ENCODE results near the gene CRIP2.

The CRIP2 gene, protein sequence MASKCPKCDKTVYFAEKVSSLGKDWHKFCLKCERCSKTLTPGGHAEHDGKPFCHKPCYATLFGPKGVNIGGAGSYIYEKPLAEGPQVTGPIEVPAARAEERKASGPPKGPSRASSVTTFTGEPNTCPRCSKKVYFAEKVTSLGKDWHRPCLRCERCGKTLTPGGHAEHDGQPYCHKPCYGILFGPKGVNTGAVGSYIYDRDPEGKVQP

DNA sequence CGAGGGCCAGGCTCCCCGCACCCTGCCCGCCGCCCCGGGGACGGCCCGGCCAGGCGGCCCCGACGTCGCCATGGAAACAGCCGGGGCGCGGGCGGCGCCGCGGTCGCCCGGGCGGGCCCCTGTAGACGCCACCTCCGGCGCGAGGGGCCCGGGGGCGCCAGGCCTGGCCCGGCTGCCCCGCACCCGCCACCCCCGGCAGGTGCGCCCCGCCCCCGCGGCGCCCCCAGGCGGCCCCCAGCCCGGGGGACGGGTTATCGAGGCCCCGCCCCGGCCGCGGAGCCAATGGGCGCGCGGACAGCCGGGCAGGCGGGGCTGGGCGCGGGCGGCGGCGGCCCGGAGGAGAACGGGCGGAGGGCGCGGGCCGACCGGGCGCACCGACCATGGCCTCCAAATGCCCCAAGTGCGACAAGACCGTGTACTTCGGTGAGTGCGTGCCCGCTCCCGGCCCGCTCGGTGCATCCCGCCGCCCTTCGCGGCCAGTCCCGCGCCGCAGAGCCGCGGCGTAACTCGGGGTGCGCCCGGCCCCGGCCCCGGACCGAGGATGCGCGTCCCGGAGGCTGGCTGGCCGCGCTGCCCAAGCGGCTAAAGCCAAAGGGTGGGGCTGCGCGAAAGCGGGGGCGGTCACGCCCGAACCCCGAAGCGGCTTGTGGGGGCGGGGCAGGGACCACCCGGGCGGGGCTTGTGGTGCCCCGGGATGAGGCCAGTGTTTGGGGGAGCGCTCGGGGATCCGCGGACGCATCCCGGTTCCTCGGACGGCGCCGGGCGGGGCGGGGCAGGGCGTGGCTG is at the start of gene CRIP2:
Gene CRIP2, plus strand, starts transcription at position 339 of the 786 bp plus-strand sequence. Its CDS starts 42 bp downstream, at position 381.
- no peak for DNase-seq (ENCODE audit: low read depth)

DNA sequence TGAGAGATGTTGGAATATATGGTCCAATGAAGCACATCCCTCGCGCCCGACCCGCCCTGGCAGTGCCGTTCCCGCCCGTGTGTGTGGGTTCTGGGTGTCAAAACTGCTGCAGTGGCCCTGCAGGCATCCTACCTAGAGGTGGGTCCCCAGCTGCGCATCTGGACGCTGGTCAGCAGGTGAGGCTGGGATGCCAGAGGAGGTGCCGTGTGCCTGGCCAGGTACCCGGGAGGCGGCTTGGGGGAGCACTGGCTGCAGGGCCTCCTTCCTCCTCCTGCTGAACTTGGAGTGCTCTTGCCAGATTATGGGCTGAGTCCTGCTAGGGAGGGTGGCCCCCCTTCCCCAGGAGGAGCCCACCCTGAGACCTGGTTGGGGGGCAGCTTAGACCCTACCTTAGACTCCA is 49.8 kb upstream of the CRIP2 start:
- DNase-seq (ENCODE audit: low read depth): no peak

DNA sequence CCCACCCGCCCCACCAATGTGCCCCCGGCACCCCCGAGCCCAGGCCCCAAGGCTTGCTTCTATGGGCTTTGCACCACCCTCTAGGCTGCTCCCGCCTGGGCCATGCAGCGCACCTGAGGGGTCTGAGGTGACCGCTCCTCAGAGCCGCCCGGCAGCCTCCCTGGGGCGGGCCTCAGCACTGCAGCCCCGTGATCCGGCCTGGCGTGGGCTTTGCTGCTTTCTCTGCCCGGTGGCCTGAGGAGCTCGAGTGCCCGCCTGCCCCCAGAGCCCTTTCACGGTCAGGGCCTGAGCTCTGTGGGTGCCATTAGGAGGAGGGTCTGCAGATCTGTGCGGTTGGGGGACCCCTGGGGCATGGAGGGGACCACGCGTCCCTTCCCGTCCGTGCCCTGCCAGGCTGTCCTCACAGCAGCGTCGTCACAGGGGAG is 48.8 kb upstream of the CRIP2 start:
- no peak for DNase-seq (ENCODE audit: low read depth)

DNA sequence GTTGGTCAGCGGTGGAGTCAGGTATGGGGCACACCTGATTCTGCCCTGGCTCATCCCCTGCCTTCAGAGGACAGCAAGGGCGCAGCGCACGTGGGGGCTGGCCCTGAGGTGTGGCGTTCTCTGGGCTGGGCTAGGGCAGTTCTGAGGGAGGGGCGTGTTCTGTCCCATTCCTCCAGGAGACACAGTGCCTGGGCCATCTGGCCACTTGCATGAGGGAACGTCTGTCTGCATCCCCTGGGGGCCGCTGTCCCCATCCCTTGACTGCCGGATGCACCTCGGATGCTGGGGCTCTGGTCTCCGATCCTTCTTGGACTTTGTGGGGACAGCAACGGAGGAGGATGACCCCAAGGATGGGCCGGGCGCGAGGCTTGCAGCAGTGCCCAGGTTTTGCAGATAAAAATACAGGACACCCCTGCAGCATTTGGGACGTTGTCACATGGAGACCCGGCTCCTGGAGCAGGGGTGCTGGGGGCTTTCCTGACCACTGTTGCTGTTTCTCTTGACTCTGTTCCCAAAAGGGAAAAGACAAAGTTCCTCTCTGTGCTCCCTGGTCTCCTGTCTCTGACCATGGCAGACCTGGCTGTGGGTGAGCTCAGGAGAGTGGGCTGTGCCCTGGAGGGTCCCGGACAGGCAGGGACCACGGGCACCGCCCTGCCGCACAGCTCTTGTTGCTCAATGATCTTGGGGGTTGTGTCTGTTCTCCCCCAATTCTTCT is 48.0 kb upstream of the CRIP2 start:
- DNase-seq (ENCODE audit: low read depth): no peak

DNA sequence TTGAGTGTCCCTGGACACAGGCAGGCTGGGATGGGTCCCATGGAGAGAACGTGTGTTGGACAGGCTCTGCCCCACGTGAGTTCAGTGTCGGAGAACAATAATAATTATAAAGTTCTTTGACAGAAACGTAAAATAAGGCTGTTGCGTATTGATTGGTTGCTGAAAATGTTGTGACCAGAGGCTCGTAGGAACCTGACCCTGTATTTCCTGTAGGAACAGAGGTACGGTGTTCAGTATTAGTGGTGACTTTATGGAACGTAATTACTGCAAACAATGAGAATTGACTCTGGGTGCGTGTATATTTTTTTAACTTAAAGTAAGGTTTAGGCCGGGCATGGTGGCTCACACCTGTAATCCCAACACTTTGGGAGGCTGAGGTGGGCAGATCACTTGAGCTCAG is 47.2 kb upstream of the CRIP2 start:
- DNase-seq (ENCODE audit: low read depth): no peak

DNA sequence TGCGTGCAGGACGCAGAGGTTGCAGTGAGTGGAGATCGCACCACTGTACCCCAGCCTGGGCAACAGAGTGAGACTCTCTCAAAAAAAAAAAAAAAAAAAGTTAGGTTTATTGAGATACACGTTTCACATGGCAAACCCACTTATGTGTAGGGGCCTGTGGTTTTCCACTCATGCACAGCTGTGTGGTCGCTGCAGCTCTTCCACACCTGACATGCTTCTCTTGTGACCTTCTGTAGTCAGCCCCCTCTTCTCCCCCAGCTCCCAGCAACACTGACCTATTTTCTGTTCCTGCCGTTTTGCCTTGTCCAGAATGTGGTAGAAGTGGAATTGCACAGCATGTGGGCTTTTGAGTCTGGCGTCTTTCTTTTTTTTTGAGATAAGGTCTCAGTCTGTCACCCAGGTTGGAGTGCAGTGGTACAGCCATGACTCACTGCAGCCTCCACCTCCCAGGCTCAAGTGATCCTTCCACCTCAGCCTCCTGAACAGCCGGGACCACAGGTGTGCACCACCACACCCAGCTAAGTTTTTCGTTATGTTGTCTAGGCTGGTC is 46.6 kb upstream of the CRIP2 start:
- no peak for DNase-seq (ENCODE audit: low read depth)

DNA sequence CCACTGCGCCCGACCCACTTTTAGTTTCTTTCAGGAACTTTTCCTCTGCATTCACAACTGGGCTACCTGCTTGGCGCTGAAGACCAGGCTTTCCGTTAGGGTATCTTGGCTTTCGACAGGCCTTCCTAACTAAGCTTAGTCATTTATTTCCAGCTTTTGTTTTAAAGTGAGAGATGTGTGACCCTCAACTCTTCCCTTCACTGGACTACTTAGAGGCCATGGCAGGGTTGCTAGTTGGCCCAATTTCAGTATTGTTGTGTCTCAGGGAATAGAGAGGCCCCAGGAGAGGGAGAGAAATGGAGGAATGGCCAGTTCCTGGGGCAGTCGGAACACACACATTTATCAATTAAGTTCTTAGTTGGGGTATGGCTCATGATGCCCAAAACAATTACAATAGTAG is 44.6 kb upstream of the CRIP2 start:
- no peak for DNase-seq (ENCODE audit: low read depth)

DNA sequence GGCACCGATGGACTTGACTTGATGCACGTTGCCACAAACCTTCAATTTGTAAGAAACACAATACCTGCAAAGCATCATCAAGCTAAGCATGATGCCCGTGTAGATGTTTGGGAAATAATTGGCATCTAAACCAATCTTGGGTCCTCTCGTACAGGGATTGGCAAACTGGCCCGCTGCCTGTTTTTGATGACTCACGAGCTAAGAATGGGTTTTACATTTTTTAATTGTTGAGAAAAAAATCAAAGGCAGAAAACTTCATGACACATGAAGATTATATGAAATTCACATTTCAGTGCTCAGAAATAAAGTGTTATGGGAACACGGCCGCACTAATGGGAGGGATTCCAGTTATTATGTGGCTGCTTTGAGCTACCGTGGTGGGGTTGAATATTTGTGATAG is 44.1 kb upstream of the CRIP2 start:
- DNase-seq (ENCODE audit: low read depth): peak; percentile 45

DNA sequence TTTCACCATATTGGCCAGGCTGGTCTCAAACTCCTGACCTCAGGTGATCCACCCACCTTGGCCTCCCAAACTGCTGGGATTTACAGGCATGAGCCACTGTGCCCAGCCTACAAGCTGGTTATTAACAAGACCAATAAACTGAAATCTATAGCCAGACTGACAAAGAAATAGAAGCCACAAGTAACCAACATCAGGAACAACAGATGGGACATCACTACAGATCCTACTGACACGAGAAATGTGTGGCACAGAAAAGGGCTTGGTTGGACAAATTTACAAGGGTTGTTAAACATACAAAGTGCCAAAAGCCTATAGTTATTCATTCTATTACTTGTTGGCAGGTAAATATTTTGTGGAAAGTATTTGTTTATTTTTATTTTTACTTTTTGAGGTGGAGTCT is 43.4 kb upstream of the CRIP2 start:
- DNase-seq (ENCODE audit: low read depth): no peak

DNA sequence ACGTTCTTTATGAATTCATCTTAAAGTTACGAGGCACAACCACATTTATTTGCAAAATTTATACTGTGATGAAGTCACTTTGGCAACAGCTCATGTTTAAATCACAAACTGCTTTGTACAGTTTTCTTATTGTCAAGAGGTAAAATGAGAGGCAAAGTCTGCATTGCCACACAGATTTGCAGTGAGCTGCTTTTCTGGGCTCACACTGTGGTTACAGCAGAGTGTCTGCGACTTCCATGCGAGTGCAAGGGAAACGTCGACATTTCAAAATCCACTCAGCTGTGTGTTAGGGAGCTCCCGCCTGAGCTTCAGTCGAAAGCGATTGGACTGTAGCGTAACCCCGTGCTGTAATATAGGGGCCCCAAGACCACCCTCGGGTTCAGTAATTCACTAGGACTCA is 42.0 kb upstream of the CRIP2 start:
- no peak for DNase-seq (ENCODE audit: low read depth)

DNA sequence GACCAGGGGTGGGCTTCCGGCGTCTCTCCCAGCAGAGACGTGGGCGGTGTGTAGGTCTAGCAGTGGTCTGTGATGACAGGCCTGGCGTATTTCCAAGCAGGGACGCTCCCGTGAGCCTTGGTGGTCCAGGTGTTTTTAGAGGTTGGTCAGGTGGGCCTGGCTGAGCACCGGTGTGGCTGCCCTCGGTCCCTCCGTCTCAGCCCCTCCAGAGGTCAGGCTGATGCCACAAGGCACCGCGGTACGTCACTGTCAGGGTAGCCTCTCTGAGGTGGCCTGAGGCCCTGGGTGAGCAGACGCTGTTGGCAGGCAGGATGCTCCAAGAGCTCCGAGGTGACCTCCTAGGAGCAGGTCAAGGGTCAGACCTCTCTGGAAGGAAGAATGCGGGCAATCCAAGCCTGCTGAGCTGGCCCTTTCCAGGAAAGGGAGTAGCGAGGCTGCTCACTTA is 41.4 kb upstream of the CRIP2 start:
- DNase-seq (ENCODE audit: low read depth): no peak

DNA sequence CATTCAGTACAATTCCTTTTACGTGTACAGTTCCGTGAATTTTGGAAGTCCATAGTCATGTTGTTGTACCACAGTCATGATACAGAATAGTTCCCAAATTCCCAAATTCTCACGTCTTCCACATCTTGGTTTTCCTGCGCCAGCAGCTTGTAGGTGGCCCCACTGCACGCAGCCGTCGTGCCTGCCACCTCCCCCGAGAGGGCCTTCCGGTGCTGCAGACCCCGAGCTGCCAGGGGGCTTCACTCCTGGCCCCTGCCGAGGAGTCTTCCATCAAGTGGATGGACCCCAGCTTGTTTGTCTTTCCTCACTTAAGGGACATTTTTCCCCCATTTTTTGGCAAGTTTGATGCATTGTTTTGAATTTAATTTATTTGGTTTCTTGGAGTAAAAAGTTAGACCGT is 38.2 kb upstream of the CRIP2 start:
- DNase-seq (ENCODE audit: low read depth): no peak

DNA sequence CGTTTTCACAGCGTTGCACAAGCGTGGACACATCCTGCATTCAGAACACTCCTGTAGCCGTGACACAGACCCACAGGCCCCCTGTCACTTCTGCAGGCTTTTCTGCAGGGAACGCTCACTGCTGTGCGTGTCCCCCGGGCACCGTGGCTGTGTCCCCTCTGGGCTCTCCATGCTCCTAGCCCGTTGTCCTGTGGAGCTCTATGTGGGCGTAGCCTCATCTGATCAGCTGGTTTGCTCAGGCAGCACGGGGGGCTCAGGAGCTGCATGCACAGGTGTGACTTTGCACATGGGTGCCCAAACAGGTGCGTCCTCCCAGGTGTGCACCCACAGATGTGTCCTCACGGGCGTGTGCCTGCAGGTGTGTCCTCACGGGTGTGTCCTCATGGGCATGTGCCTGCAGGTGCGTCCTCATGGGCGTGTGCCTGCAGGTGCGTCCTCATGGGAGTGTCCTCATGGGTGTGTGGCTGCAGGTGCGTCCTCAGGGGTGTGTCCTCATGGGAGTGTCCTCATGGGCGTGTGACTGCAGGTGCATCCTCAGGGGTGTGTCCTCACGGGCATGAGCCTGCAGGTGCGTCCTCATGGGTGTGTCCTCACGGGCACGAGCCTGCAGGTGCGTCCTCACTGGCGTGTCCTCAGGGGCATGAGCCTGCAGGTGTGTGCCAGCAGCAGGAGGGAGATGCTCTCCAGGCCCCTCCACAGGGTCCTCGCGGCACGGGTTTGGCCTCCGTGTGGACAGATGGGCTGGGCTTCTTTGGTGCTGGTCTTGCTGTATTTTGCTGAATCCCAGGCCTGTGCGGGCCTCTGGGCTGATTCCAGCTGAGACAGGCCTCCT is 37.5 kb upstream of the CRIP2 start:
- DNase-seq (ENCODE audit: low read depth): no peak

DNA sequence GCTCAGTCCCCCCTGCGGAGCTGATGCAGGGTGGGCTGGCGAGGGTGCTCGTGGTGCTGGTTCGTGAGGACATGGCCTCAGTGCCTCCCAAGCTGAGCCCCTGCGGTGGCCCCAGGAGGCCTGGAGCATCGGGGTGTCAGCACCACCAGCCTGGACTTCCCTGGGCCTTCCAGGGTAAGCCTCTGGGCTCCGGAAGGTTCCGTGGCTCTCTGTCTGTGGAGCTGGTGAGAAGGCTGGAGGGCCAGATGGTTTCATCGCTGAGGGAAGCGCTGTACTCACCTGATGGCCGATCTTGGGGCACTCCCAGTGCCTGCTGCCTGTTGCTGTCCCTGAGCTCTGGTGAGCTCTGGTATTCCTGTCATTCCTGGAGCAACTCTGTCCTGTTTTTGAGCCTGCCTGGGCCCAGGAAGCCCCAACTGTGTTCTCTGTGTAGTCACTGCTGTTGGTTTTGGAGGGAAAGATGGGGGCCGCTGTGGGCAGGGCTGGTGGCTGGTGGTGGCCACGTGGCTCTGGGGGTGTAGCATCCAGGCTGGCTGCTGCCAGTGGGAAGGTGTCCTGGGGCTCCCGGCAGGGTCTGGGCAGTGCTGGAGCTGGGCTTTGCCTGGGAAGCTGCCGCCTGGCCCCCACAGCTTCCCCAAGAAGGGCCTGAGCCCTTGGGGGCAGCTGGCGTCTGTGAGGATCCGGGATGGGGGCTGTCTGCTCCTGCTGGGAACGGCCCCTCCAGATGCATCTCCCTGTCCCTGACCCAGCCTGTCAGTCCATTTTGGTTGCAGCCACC is 36.7 kb upstream of the CRIP2 start:
- DNase-seq (ENCODE audit: low read depth): no peak

DNA sequence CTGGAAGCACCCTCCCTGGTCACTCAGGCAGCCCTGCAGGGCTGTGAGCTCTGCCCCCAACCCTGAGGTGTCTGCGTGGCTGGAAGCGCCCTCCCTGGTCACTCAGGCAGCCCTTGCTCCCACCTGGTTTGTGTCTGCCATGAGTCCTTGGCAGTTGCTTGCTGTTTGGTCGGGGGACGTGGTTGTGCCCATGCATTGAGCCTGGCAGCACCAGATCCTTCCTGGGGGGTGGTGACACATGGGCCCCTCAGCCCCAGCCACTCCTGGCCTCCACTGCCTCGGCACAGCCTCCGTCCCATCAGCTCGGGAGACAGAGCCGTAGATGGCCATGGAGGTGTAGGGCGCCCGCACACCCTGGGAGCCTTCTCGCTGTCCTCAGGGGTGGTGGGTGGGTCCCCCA is 35.4 kb upstream of the CRIP2 start:
- DNase-seq (ENCODE audit: low read depth): no peak

DNA sequence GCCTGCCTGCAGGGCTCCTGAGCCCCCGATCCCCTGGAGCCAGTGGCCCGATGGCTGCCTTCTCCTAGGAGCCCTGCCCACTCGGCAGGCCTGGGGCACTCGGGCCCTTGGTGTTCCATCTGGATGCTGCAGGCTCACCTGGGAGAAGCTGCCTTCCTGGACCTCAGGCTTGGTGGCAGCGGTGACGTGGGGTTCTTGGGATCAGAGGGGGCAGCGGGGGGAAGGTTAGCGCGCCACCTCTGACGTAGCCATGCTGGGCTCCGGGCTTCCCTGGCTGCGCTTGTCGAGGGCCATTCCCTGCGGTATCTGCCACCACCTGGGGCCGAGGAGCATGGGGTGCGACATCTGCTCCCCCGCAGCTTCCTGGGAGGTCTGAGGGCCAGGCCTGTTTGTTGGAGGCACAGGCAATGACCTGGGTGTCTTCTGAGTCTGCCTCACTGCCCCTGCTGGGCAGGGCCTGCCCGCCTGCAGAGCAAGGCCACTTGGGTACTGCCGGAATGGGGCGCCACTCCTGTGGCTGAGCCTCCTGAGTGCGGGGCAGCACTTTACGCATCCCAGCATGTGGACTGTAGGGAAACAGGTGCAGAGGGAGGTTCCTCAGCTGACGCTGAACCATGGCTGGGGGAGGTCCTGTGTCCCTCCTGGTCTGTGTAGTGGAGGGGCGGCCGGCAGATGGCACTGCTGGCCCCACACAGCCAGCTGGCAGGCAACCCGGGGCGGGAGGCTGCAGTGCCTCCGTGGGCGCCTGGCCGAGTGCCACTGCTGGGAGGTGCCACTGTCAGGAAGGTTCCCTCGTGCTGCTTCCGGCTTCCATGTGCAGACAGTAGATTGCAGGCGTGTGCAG is 34.7 kb upstream of the CRIP2 start:
- no peak for DNase-seq (ENCODE audit: low read depth)

DNA sequence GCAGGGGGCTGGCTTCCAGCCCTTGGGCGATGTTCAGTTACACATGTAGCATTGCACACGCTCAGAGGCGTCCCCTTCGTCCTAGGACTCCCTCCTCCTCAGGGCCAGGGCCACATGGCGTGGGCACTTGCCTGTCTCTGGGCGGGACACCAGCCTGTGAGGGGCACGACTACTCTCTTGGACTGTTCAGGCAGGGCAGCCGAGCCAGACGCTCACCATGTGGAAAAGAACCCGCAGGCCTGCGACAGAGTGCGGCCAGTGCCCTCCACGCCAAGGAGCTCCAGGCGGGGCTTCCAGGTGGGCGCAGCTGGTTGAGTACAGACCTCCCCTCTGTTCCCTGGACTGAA is 34.1 kb upstream of the CRIP2 start:
- no peak for DNase-seq (ENCODE audit: low read depth)

DNA sequence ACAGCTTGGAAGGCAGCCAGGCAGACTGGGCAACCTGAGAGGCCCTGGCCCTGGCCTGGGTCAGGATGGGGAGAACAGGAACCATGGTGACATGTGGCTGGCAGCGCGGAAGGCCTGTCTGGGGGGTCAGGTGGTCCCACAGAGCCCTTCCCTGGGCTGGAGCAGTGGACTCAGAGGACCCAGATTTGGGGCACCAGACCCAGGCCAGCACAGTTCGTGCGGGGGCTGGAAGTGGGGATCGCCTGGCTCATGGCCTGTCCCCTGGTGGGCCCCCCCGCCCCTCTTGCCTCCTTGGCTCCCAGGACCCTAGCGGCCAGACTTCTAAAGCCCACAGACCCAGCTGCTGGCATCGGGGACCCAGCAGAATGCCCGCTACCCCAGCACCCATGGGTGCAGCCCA is 33.6 kb upstream of the CRIP2 start:
- DNase-seq (ENCODE audit: low read depth): no peak

DNA sequence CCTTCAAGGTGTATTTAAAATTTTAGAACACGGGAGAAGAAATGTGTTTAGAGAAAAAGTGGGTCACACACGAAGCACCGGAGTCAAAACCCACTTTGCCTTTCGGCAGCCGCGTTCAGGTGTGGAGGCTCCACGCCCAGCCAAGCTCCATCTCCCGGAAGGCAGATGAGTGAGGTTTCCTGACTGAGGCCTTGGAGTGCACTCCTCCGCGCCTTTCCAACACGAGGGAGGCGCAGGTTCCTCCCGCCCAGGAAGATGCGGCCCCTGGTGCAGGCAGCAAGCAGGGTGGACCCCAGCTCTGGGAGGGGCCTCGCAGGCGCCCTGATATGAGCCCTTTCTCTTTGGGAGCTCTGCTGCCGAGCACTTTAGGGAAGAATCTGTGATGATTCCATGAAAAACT is 32.5 kb upstream of the CRIP2 start:
- DNase-seq (ENCODE audit: low read depth): no peak

DNA sequence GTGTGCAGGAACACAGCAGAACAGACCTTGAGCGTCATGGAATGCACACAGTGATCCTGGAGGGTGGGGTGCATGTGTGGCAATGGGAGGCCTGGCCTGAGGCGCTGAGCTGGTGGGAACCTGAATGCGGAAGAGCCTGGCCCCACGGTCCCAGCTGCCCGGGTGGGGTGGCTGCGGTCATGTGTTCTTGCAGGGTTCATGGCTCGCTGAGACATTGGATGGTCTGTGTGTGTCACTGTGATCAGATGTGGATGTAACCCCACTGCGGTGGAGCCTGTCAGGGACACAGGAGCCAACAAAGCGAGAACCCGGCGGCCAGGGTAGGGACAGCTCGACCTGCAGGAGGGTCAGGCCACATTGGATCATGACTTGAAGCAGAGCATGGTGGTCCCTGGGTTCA is 31.8 kb upstream of the CRIP2 start:
- no peak for DNase-seq (ENCODE audit: low read depth)

Measured in fibroblast of the conjunctiva (primary cell).